GM21423 (cell line): ENCODE data around the gene ATN1.

Experiments
- ATAC-seq: cut with Tn5 transposase; IDR thresholded peaks from one replicate; pipeline ENCODE4 v1.9.1; 2021; ENCODE audit warnings: mild to moderate bottlenecking, moderate library complexity; ENCODE audit not compliant: unreplicated experiment

Gene ATN1

DNA sequence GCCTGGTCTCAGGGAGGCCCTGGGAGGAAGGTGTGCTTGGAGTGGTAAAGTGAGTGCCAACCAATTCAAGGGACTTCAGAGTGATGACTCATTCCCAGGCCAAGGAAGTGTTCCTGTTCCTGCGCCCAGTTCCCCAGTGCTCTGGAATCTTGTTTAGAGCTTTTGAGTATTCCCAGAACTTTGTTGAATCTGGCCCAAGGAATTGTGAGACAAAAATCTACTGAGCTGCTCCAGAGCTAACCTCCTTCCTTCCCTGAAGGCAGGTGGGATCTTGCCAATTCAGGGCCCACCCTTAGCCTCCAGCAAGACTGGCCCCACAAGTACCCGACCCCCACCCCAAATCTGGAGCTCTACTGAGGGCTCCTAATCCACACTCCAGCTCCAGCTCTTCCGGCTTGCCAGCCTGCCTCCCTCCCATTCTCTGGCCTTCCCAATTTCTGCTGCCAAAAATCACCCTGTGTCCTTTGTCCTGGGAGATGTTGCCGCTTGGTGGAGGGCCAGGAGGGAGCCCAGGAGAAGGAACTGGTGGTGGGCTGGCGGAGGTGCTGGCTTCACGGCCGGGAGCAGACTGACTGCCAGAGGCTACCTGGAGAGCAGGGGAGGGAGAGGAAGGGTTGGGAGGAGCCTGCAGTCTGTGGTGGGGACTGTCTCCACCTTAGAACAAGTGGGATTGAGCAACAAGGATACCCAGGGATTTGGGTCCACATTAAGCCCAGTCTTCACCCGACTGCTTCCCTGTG is 2.0 kb upstream of the ATN1 start:
- no peak for ATAC-seq

DNA sequence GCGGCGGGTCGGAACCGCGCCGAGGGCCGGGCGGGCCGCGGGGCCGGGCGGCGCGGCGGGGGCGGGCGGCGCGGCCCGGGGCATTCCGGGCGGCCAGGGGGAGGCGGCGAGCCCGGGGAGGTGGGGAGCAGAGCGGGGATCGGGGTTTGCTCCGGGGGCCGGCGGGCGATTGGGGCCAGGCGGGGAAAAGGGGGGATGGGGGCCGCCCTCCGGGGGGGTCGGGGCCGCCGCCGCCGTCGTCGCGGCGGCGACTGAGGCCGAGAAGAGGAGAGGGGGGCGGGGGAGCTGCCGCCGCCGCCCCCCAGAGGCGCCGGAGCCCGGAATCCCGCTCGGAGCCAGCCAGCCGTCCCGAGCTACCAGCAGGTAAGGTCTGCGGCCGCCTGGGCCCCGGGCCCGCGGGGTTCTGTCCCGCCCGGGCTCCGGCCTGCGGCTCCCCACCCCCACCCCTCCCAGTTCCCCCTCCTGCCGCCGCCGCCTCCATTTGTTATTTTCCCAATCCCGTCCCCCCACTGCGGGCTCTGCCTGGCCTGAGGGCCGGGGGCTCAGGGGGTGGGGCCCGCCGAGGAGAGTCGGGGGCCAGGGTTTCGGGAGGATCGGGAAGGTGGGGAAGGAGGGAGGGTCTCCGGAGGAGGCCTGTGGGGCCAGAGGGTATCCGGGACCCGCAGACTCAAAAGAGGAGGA is 403 bp downstream of the ATN1 start:
- ATAC-seq: no peak

DNA sequence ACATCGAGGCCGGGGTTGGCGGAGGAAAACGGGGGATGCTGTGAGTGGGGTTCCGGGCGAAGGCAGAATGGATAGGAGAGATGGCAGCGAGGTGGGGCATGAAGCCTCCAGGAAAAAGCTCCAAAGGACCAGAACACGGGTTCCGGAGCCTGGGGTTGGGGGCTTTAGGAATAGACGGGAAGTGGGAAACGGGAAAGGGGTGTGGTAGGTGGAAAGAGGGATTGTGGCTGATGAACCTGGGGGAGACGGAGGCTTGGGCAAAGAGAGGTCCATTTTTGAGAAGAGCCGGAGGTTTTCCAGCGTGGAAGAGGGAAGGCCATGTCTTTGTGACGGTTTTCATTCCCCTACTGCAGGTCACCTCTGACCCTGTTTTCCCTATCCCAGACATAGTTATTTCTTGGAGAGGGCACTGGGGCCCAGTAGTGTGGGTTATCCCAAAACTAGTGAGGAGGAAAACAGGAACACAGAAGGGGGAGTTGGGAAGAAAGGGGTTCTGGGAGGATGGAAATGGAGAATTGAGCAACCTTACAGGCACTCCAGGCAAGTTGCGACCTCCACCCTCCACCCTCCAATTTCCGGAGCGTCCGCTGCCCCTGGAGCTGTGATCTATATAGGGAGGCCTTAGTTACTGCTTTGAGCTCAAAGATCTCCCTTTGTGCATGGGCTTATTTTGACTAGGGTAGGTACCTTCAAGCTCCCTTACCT is 1.1 kb downstream of the ATN1 start:
- ATAC-seq: no peak

DNA sequence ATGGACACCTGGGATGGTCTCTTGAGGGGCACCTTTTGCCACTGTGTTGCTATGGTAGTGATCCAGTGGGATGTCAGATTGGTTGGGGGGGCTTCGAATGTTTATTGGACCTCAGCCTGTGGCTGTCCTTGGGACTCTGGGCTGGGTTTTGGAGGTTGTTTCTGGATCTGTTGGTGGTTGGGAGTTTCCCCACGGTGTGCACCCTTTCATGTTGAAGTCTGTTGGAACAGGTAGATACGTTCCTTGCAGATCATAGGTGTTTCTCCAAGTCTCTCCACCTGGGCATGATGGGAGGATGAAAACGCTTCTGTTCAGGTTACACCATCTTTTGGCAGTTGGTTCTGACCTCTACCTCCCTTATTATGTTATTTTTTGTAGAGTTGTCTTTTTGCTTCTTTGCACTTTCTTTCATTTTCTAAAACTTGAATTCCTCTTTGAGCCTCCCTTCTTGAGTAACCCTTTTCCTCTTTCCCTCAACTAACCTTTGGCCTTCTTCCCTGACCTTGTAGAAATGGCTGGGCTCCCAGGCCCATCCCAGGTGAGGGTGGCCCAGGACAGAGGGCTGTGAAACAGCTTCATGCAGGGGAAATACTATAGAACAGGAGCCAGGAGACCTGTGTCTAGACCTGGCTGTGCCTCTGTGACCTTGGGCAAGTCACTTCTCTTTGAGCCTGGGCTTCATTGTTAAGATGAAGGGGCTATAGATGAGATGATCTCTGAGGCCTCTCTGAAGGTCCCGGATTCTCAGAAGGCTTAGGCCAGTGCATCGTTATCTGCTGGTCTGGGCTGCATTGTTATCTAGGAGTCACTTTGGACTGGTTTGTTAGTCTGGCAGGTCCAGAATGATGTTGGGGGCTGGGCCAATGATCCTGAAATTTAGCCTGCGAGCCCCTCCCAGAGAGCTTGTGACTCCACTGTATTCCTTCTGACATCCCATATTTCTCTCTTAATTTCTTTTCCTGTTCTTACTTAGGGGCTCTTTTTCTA is 2.0 kb downstream of the ATN1 start:
- ATAC-seq: no peak

DNA sequence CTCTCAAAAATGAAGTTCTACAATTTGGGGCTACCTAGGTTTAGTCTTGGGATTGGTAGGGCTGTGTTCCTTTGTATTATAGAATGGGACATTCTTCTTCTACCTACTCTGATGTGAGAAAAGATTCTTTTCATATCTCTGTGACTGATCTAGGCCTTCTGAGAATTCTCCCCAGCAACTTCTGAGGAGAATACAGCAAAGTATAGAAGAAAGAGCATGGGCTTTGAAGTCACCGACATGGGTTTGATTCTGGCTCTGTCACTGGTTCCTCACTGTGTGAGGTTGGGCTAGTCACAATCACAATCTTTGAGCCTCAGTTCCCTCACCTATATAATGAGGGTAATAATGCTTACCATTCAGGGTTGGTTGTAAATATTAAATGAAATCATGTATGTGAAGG is 5.0 kb downstream of the ATN1 start:
- ATAC-seq: no peak

DNA sequence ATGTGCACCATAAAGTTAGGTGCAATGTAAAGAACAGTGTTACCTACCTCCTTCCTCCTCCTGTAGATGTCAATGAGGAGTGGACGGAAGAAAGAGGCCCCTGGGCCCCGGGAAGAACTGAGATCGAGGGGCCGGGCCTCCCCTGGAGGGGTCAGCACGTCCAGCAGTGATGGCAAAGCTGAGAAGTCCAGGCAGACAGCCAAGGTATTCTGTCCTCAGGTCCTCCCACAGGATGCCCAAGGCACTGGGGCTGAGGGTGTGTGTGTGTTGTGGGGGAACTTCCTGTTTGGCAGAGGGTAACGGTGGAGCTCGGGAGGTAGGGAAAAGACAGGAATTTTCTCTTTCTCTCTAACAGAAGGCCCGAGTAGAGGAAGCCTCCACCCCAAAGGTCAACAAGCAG is 6.4 kb downstream of the ATN1 start:
- ATAC-seq: no peak

DNA sequence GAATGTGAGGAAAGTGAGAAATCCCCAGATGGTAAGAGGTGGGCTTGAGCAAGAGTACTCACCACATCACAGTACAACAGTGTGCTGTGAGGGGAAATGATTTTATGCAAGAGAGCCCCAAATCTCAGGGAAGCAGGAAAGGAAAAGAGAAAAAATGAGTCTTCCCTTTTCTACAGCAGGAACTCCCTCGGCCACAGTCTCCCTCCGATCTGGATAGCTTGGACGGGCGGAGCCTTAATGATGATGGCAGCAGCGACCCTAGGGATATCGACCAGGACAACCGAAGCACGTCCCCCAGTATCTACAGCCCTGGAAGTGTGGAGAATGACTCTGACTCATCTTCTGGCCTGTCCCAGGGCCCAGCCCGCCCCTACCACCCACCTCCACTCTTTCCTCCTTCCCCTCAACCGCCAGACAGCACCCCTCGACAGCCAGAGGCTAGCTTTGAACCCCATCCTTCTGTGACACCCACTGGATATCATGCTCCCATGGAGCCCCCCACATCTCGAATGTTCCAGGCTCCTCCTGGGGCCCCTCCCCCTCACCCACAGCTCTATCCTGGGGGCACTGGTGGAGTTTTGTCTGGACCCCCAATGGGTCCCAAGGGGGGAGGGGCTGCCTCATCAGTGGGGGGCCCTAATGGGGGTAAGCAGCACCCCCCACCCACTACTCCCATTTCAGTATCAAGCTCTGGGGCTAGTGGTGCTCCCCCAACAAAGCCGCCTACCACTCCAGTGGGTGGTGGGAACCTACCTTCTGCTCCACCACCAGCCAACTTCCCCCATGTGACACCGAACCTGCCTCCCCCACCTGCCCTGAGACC is 7.8 kb downstream of the ATN1 start:
- ATAC-seq: no peak

DNA sequence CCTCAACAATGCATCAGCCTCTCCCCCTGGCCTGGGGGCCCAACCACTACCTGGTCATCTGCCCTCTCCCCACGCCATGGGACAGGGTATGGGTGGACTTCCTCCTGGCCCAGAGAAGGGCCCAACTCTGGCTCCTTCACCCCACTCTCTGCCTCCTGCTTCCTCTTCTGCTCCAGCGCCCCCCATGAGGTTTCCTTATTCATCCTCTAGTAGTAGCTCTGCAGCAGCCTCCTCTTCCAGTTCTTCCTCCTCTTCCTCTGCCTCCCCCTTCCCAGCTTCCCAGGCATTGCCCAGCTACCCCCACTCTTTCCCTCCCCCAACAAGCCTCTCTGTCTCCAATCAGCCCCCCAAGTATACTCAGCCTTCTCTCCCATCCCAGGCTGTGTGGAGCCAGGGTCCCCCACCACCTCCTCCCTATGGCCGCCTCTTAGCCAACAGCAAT is 8.5 kb downstream of the ATN1 start:
- ATAC-seq: no peak

DNA sequence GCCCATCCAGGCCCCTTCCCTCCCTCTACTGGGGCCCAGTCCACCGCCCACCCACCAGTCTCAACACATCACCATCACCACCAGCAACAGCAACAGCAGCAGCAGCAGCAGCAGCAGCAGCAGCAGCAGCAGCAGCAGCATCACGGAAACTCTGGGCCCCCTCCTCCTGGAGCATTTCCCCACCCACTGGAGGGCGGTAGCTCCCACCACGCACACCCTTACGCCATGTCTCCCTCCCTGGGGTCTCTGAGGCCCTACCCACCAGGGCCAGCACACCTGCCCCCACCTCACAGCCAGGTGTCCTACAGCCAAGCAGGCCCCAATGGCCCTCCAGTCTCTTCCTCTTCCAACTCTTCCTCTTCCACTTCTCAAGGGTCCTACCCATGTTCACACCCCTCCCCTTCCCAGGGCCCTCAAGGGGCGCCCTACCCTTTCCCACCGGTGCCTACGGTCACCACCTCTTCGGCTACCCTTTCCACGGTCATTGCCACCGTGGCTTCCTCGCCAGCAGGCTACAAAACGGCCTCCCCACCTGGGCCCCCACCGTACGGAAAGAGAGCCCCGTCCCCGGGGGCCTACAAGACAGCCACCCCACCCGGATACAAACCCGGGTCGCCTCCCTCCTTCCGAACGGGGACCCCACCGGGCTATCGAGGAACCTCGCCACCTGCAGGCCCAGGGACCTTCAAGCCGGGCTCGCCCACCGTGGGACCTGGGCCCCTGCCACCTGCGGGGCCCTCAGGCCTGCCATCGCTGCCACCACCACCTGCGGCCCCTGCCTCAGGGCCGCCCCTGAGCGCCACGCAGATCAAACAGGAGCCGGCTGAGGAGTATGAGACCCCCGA is 9.1 kb downstream of the ATN1 start:
- ATAC-seq: no peak

DNA sequence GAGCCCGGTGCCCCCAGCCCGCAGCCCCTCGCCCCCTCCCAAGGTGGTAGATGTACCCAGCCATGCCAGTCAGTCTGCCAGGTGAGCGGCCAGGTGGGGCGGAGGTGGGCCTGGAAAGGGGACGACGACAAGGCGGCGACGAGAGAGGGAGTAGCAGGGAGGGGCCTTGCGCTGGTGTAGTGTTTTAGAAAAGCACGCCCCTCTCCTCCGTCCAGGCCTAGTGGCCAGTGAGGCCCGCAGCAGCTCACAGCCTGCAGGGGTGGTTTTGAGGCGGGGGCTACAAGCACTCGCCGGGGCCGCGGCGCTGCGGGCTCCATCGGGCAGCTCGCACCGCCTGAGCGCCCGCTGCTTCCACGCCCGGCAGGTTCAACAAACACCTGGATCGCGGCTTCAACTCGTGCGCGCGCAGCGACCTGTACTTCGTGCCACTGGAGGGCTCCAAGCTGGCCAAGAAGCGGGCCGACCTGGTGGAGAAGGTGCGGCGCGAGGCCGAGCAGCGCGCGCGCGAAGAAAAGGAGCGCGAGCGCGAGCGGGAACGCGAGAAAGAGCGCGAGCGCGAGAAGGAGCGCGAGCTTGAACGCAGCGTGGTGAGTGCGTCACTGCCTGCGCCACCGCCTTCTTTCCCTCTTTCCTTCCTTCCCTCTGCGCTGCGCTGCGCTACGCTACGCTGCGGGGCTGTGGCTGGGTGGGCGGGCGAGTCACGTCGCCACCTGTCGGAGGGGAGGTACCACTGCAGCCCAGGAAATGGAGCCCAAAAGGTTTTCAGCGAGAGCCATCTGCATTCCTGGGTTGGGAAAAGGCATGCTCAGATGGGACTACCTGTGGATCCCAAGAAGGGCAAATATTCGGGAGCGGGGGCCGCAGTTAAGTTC is 10.0 kb downstream of the ATN1 start:
- peak; percentile 90 for ATAC-seq

DNA sequence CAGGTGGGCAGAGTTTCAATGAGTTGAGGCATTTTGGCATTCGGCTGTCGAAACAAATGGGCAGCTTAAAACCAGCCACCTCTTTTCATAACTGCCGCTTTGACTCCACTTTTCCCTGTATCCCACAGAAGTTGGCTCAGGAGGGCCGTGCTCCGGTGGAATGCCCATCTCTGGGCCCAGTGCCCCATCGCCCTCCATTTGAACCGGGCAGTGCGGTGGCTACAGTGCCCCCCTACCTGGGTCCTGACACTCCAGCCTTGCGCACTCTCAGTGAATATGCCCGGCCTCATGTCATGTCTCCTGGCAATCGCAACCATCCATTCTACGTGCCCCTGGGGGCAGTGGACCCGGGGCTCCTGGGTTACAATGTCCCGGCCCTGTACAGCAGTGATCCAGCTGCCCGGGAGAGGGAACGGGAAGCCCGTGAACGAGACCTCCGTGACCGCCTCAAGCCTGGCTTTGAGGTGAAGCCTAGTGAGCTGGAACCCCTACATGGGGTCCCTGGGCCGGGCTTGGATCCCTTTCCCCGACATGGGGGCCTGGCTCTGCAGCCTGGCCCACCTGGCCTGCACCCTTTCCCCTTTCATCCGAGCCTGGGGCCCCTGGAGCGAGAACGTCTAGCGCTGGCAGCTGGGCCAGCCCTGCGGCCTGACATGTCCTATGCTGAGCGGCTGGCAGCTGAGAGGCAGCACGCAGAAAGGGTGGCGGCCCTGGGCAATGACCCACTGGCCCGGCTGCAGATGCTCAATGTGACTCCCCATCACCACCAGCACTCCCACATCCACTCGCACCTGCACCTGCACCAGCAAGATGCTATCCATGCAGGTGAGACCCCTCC is 10.8 kb downstream of the ATN1 start:
- ATAC-seq: no peak

DNA sequence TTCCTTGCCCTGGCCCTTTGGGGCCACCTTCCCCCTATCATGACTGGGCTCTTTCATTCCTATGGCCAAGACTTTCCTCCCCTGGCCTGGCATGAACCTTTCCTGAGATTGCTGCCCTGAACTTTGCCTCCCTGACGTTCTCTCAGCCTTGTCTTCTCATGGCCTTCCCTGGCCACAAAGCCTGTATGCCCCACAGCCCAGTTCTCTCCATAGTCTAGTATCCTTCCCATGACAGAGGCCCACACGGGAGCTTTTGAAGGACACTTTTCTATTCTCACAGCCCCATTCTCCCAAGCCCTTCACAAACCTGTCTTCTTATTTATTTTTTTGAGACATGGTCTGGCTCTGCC is 11.4 kb downstream of the ATN1 start:
- ATAC-seq: no peak

DNA sequence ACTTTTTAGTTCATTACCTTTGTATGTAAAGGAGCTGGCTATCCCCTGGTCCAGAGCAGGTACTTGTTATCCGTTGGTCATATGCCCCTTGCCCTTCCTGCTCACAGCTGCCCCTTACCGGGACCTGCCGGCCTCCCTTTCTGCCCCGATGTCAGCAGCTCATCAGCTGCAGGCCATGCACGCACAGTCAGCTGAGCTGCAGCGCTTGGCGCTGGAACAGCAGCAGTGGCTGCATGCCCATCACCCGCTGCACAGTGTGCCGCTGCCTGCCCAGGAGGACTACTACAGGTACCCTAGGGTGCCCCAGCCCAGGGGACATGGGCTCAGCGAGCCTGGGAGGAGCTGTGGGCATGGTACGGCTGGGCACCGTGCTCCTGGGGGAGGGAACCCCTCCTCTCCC is 13.5 kb downstream of the ATN1 start:
- no peak for ATAC-seq

DNA sequence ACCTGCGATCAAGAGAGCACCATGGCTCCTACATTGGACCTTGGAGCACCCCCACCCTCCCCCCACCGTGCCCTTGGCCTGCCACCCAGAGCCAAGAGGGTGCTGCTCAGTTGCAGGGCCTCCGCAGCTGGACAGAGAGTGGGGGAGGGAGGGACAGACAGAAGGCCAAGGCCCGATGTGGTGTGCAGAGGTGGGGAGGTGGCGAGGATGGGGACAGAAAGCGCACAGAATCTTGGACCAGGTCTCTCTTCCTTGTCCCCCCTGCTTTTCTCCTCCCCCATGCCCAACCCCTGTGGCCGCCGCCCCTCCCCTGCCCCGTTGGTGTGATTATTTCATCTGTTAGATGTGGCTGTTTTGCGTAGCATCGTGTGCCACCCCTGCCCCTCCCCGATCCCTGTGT is 14.0 kb downstream of the ATN1 start:
- no peak for ATAC-seq

DNA sequence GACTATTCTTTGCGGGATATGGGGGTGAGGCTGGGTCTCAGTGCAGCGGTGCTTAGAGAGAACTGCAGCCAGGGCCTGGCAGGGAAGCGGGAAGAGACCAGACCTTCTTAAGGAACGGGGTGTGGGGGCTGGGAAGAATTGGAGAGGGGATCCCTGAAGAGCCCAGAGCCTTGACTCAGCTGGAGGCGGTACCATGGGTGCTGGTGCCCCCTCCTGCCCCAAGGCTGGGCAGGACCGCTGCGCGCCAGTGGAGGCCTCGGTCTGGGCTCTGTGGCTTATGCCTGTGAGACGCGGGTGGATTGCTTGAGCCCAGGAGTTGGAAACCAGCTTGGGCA is 14.5 kb downstream of the ATN1 start:
- no peak for ATAC-seq

DNA sequence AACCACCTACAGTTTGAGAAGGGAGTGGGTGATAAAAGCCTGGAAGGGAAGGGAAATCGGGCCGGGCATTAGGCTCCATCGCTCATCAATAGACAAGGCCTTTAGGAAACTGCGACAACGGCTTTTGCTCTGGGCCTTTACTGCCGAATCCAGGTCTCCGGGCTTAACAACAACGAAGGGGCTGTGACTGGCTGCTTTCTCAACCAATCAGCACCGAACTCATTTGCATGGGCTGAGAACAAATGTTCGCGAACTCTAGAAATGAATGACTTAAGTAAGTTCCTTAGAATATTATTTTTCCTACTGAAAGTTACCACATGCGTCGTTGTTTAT is 15.6 kb downstream of the ATN1 start:
- ATAC-seq: peak; percentile 23

DNA sequence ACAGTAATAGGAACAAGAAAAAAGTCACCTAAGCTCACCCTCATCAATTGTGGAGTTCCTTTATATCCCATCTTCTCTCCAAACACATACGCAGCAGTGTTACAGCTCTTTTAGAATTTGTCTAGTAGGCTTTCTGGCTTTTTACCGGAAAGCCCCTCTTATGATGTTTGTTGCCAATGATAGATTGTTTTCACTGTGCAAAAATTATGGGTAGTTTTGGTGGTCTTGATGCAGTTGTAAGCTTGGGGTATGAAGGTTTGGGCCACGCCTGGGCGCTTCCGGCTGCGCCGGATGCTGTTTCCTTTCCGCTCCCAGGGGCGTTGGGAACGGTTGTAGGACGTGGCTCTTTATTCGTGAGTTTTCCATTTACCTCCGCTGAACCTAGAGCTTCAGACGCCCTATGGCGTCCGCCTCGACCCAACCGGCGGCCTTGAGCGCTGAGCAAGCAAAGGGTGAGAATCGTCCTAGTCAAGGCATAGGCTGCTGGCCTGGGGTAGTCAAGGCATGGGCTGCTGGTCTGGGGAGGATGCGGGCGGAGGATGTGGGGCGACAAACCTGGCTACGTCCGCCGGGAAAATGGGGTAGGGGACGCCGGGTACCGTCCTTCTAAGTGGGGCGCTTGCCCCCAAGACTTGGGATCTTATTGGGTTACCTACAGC is 16.1 kb downstream of the ATN1 start, which contains the start of the genes C12orf57 and RNU7-1:
Gene C12orf57, plus strand, starts transcription at position 301 of the 659 bp plus-strand sequence. Its CDS starts 100 bp downstream, at position 401.
Gene RNU7-1, plus strand, starts transcription at position 95 of the 659 bp plus-strand sequence.
- ATAC-seq: peak; percentile 28
